GM23338 (cell line): ENCODE measurements around the gene UGGT2. TPM values are rescaled to one million over a fixed set of nuclear protein-coding genes. Genes with fewer than 3 reads are reported as not detected.

ENCODE experiments used
- ATAC-seq: fragments of 200-7000 bp; cut with Tn5 transposase; 3 replicates; pipeline ENCODE4 v1.9.1; 2020
- DNase-seq: peaks from one replicate; pipeline ENCODE4 v3.0.0-alpha.2; 2015; ENCODE audit warnings: low spot score
- H2AFZ ChIP-seq: fragments of 200-600 bp; sonication (generic); 2 replicates; pipeline ENCODE4 v1.8.0; 2016; ENCODE audit warnings: antibody characterized with exemption, mild to moderate bottlenecking, moderate library complexity
- H3F3A ChIP-seq: fragments of 200-600 bp; sonication (generic); replicated peaks from 2 replicates; pipeline ENCODE4 v1.8.0; 2017; ENCODE audit warnings: antibody characterized with exemption, mixed run types, low read depth
- H3K27ac ChIP-seq: fragments of 200-600 bp; sonication (generic); 2 replicates; pipeline ENCODE4 v1.6.1; 2016; ENCODE audit warnings: low read depth
- H3K27me3 ChIP-seq: fragments of 200-600 bp; sonication (generic); 2 replicates; pipeline ENCODE4 v1.8.0; 2016; ENCODE audit warnings: mild to moderate bottlenecking, mixed run types, moderate library complexity; ENCODE audit not compliant: insufficient read depth
- H3K36me3 ChIP-seq: fragments of 200-600 bp; sonication (generic); 2 replicates; pipeline ENCODE4 v1.8.0; 2016; ENCODE audit warnings: mild to moderate bottlenecking; ENCODE audit not compliant: insufficient read depth
- H3K4me1 ChIP-seq: fragments of 200-600 bp; sonication (generic); 2 replicates; pipeline ENCODE4 v1.8.0; 2016; ENCODE audit warnings: mild to moderate bottlenecking, moderate library complexity; ENCODE audit not compliant: insufficient read depth
- H3K4me2 ChIP-seq: fragments of 200-600 bp; sonication (generic); 2 replicates; pipeline ENCODE4 v1.7.1; 2017; ENCODE audit warnings: mixed run types
- H3K4me3 ChIP-seq: fragments of 200-600 bp; sonication (generic); 2 replicates; pipeline ENCODE4 v1.6.1; 2016; ENCODE audit warnings: mixed run types
- H3K79me2 ChIP-seq: fragments of 200-600 bp; sonication (generic); replicated peaks from 2 replicates; pipeline ENCODE4 v1.8.0; 2017; ENCODE audit warnings: mild to moderate bottlenecking; ENCODE audit not compliant: insufficient read depth
- H3K9me2 ChIP-seq: fragments of 200-600 bp; sonication (generic); 2 replicates; pipeline ENCODE4 v1.8.0; 2017; ENCODE audit not compliant: insufficient read depth
- H4K20me1 ChIP-seq: fragments of 200-600 bp; sonication (generic); replicated peaks from 2 replicates; pipeline ENCODE4 v1.8.0; 2017; ENCODE audit warnings: mild to moderate bottlenecking; ENCODE audit not compliant: insufficient read depth
- H3K27ac Mint-ChIP-seq: 2 replicates; pipeline ENCODE4 v1.8.0; 2020; ENCODE audit warnings: inconsistent platforms, mild to moderate bottlenecking, moderate library complexity, mixed read lengths
- H3K27me3 Mint-ChIP-seq: 3 replicates; pipeline ENCODE4 v1.8.0; 2022; ENCODE audit warnings: low read depth, mild to moderate bottlenecking, moderate library complexity, mixed read lengths, inconsistent platforms; ENCODE audit not compliant: insufficient read depth, poor library complexity
- H3K36me3 Mint-ChIP-seq: 3 replicates; pipeline ENCODE4 v1.8.0; 2021; ENCODE audit warnings: low read depth, mild to moderate bottlenecking, inconsistent platforms, moderate library complexity, mixed read lengths
- H3K4me1 Mint-ChIP-seq: 3 replicates; pipeline ENCODE4 v1.8.0; 2020; ENCODE audit warnings: mild to moderate bottlenecking, inconsistent platforms, mixed read lengths
- H3K4me3 Mint-ChIP-seq: 3 replicates; pipeline ENCODE4 v1.8.0; 2021; ENCODE audit warnings: moderate library complexity, mild to moderate bottlenecking, inconsistent platforms, mixed read lengths
- H3K9me3 Mint-ChIP-seq: 3 replicates; pipeline ENCODE4 v1.8.0; 2020; ENCODE audit warnings: moderate library complexity, mild to moderate bottlenecking, inconsistent platforms, mixed read lengths
- CREB1 ChIP-seq: fragments of 250-450 bp; sonication (Bioruptor Pico); IDR thresholded peaks from 2 replicates; pipeline ENCODE4 v1.5.0; 2020; ENCODE audit warnings: low read depth, mild to moderate bottlenecking, moderate library complexity
- EZH2 ChIP-seq: fragments of 200-600 bp; sonication (generic); IDR thresholded peaks from one replicate; pipeline ENCODE4 v1.8.0; 2017; ENCODE audit warnings: antibody characterized with exemption, mild to moderate bottlenecking, low read depth; ENCODE audit not compliant: unreplicated experiment
- EZH2phosphoT487 ChIP-seq: fragments of 200-600 bp; sonication (generic); IDR thresholded peaks from one replicate; pipeline ENCODE4 v1.8.1; 2018; ENCODE audit warnings: antibody characterized with exemption; ENCODE audit not compliant: unreplicated experiment
- JUNB ChIP-seq: IDR thresholded peaks from one replicate; pipeline ENCODE4 v1.6.1; 2016; ENCODE audit warnings: antibody characterized with exemption; ENCODE audit not compliant: unreplicated experiment
- NANOG ChIP-seq: IDR thresholded peaks from 2 replicates; pipeline ENCODE4 v1.6.1; 2016; ENCODE audit warnings: antibody characterized with exemption, borderline replicate concordance
- POLR2AphosphoS5 ChIP-seq: IDR thresholded peaks from 2 replicates; pipeline ENCODE4 v1.6.1; 2016; ENCODE audit warnings: antibody characterized with exemption, low read depth
- STAT1 ChIP-seq: IDR thresholded peaks from one replicate; pipeline ENCODE4 v1.6.1; 2016; ENCODE audit warnings: antibody characterized with exemption; ENCODE audit not compliant: unreplicated experiment
- ZNF114 ChIP-seq: fragments of 250-450 bp; sonication (Bioruptor Pico); IDR thresholded peaks from 2 replicates; pipeline ENCODE4 v1.5.0; 2020; ENCODE audit warnings: mild to moderate bottlenecking, moderate library complexity
- ZNF331 ChIP-seq: fragments of 250-450 bp; sonication (Bioruptor Pico); IDR thresholded peaks from 2 replicates; pipeline ENCODE4 v1.5.0; 2020; ENCODE audit warnings: low read depth, mild to moderate bottlenecking, moderate library complexity
- polyA plus RNA-seq: library from polyadenylated mRNA; unstranded; fragments of >200 nt; fragmentation: Nextera tagmentation; extraction: Ambion mirVana; gene quantifications from 2 replicates; pipeline ENCODE4 v1.2.1, GENCODE V29; 2016
- total RNA-seq: library from RNA; depleted of rRNA; stranded (reverse); fragments of >200 nt; shearing (Covaris generic); gene quantifications from 2 replicates; pipeline ENCODE4 v1.2.3, GENCODE V29; 2014
- TF ChIP-seq, protein P1 (sequence below): IDR thresholded peaks from 2 replicates; pipeline ENCODE4 v1.6.1; 2016; ENCODE audit warnings: antibody characterized with exemption
- TF ChIP-seq, protein P2 (sequence below): fragments of 250-450 bp; sonication (Bioruptor Pico); IDR thresholded peaks from 2 replicates; pipeline ENCODE4 v1.5.0; 2020; ENCODE audit warnings: mild to moderate bottlenecking, moderate library complexity
- TF ChIP-seq, protein P3 (sequence below): IDR thresholded peaks from one replicate; pipeline ENCODE4 v1.6.1; 2018; ENCODE audit warnings: antibody characterized with exemption; ENCODE audit not compliant: unreplicated experiment
- TF ChIP-seq, protein P4 (sequence below), 2 experiments: fragments of 200-600 bp in 1 of 2; sonication (generic) in 1 of 2; conservative IDR thresholded peaks; 2 replicates each; pipeline versions ENCODE4 v1.5.1 to v1.6.1; 2016 to 2017; ENCODE audit warnings: antibody characterized with exemption in 2 of 2, low read depth in 2 of 2, mild to moderate bottlenecking in 2 of 2, moderate library complexity in 1 of 2

Gene UGGT2
- total and polyA plus RNA-seq, 2 experiments from 2014 or later: 44.0 to 60.5 TPM

DNA sequence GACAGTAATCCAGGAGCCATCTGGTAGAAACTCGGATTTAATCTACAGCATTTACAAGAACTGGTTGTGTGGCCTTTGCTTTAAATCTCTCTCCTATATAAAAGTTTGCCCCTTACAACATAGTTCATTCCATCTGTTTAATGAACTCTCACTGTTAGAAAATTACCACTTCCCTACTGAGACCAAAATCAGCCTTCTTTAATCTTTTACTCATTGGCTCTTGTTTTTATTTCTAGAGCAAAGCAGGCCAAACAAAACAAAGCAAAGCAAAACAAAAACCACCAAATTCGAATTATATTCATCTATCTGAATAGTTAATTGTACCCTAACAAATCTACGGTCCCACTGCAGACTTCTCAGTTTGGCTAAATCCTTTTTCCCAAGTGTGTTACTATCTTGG lies 127.0 kb downstream of the UGGT2 start:
- peaks cover 8% of the 10 kb centered on the region for H3K27me3 Mint-ChIP-seq
- H3K27ac Mint-ChIP-seq: no peak overlapping the region
- H3K4me3 Mint-ChIP-seq: no peak overlapping the region
- Histone ChIP-seq H3K27me3 (no peaks in the 10 kb centered on the region), H3K79me2 (no peaks in the 10 kb centered on the region), H3K9me2 (no peaks in the 10 kb centered on the region; the same call in 1 of the 2 replicates), H3F3A (no peaks in the 10 kb centered on the region), H2AFZ (no peak overlapping the region), H3K27ac (no peak overlapping the region), H3K4me3 (no peak overlapping the region), H4K20me1 (no peaks in the 10 kb centered on the region), H3K4me2 (no peak overlapping the region), H3K36me3 (peaks cover 14% of the 10 kb centered on the region; the same call in 1 of the 2 replicates), H3K4me1 (no peaks in the 10 kb centered on the region)
- H3K4me1 Mint-ChIP-seq: no peaks in the 10 kb centered on the region
- H3K9me3 Mint-ChIP-seq: peaks cover 36% of the 10 kb centered on the region
- TF ChIP-seq ZNF331 (CRISPR knock-in tag) (no peak), EZH2 (no peak), STAT1 (no peak), NANOG (no peak), JUNB (no peak), ZNF114 (CRISPR knock-in tag) (no peak), CREB1 (no peak), EZH2phosphoT487 (no peak), POLR2AphosphoS5 (no peak)
- TF ChIP-seq, protein P1, sequence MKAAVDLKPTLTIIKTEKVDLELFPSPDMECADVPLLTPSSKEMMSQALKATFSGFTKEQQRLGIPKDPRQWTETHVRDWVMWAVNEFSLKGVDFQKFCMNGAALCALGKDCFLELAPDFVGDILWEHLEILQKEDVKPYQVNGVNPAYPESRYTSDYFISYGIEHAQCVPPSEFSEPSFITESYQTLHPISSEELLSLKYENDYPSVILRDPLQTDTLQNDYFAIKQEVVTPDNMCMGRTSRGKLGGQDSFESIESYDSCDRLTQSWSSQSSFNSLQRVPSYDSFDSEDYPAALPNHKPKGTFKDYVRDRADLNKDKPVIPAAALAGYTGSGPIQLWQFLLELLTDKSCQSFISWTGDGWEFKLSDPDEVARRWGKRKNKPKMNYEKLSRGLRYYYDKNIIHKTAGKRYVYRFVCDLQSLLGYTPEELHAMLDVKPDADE: no peak
- TF ChIP-seq, protein P2, sequence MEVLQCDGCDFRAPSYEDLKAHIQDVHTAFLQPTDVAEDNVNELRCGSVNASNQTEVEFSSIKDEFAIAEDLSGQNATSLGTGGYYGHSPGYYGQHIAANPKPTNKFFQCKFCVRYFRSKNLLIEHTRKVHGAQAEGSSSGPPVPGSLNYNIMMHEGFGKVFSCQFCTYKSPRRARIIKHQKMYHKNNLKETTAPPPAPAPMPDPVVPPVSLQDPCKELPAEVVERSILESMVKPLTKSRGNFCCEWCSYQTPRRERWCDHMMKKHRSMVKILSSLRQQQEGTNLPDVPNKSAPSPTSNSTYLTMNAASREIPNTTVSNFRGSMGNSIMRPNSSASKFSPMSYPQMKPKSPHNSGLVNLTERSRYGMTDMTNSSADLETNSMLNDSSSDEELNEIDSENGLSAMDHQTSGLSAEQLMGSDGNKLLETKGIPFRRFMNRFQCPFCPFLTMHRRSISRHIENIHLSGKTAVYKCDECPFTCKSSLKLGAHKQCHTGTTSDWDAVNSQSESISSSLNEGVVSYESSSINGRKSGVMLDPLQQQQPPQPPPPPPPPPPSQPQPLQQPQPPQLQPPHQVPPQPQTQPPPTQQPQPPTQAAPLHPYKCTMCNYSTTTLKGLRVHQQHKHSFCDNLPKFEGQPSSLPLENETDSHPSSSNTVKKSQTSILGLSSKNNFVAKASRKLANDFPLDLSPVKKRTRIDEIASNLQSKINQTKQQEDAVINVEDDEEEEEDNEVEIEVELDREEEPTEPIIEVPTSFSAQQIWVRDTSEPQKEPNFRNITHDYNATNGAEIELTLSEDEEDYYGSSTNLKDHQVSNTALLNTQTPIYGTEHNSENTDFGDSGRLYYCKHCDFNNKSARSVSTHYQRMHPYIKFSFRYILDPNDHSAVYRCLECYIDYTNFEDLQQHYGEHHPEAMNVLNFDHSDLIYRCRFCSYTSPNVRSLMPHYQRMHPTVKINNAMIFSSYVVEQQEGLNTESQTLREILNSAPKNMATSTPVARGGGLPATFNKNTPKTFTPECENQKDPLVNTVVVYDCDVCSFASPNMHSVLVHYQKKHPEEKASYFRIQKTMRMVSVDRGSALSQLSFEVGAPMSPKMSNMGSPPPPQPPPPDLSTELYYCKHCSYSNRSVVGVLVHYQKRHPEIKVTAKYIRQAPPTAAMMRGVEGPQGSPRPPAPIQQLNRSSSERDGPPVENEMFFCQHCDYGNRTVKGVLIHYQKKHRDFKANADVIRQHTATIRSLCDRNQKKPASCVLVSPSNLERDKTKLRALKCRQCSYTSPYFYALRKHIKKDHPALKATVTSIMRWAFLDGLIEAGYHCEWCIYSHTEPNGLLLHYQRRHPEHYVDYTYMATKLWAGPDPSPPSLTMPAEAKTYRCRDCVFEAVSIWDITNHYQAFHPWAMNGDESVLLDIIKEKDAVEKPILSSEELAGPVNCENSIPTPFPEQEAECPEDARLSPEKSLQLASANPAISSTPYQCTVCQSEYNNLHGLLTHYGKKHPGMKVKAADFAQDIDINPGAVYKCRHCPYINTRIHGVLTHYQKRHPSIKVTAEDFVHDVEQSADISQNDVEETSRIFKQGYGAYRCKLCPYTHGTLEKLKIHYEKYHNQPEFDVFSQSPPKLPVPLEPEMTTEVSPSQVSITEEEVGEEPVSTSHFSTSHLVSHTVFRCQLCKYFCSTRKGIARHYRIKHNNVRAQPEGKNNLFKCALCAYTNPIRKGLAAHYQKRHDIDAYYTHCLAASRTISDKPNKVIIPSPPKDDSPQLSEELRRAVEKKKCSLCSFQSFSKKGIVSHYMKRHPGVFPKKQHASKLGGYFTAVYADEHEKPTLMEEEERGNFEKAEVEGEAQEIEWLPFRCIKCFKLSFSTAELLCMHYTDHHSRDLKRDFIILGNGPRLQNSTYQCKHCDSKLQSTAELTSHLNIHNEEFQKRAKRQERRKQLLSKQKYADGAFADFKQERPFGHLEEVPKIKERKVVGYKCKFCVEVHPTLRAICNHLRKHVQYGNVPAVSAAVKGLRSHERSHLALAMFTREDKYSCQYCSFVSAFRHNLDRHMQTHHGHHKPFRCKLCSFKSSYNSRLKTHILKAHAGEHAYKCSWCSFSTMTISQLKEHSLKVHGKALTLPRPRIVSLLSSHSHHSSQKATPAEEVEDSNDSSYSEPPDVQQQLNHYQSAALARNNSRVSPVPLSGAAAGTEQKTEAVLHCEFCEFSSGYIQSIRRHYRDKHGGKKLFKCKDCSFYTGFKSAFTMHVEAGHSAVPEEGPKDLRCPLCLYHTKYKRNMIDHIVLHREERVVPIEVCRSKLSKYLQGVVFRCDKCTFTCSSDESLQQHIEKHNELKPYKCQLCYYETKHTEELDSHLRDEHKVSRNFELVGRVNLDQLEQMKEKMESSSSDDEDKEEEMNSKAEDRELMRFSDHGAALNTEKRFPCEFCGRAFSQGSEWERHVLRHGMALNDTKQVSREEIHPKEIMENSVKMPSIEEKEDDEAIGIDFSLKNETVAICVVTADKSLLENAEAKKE (CRISPR knock-in tag): no peak
- TF ChIP-seq, protein P3, sequence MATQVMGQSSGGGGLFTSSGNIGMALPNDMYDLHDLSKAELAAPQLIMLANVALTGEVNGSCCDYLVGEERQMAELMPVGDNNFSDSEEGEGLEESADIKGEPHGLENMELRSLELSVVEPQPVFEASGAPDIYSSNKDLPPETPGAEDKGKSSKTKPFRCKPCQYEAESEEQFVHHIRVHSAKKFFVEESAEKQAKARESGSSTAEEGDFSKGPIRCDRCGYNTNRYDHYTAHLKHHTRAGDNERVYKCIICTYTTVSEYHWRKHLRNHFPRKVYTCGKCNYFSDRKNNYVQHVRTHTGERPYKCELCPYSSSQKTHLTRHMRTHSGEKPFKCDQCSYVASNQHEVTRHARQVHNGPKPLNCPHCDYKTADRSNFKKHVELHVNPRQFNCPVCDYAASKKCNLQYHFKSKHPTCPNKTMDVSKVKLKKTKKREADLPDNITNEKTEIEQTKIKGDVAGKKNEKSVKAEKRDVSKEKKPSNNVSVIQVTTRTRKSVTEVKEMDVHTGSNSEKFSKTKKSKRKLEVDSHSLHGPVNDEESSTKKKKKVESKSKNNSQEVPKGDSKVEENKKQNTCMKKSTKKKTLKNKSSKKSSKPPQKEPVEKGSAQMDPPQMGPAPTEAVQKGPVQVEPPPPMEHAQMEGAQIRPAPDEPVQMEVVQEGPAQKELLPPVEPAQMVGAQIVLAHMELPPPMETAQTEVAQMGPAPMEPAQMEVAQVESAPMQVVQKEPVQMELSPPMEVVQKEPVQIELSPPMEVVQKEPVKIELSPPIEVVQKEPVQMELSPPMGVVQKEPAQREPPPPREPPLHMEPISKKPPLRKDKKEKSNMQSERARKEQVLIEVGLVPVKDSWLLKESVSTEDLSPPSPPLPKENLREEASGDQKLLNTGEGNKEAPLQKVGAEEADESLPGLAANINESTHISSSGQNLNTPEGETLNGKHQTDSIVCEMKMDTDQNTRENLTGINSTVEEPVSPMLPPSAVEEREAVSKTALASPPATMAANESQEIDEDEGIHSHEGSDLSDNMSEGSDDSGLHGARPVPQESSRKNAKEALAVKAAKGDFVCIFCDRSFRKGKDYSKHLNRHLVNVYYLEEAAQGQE: no peak
- TF ChIP-seq, protein P4, sequence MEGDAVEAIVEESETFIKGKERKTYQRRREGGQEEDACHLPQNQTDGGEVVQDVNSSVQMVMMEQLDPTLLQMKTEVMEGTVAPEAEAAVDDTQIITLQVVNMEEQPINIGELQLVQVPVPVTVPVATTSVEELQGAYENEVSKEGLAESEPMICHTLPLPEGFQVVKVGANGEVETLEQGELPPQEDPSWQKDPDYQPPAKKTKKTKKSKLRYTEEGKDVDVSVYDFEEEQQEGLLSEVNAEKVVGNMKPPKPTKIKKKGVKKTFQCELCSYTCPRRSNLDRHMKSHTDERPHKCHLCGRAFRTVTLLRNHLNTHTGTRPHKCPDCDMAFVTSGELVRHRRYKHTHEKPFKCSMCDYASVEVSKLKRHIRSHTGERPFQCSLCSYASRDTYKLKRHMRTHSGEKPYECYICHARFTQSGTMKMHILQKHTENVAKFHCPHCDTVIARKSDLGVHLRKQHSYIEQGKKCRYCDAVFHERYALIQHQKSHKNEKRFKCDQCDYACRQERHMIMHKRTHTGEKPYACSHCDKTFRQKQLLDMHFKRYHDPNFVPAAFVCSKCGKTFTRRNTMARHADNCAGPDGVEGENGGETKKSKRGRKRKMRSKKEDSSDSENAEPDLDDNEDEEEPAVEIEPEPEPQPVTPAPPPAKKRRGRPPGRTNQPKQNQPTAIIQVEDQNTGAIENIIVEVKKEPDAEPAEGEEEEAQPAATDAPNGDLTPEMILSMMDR (conservative IDR thresholded peaks at IDR 0.05; ENCODE audit: low read depth in 2 of 2): no peak
- H3K36me3 Mint-ChIP-seq: peaks cover 44% of the 10 kb centered on the region
- no peak for ATAC-seq
- DNase-seq: no peak
